ENCODE measurements around the gene STXBP1.

GRCh38 chr9:127587966-127588365 lies 24.1 kb upstream of the STXBP1 start:
- TF ChIP-seq CTCF (tag by site-specific recombination; IDR thresholded peaks at IDR 0.05) (no peak), ZNF24 (tag by site-specific recombination; IDR thresholded peaks at IDR 0.05) (no peak), ZNF777 (tag by site-specific recombination; IDR thresholded peaks at IDR 0.05; ENCODE audit: borderline replicate concordance) (no peak), ZNF473 (tag by site-specific recombination; IDR thresholded peaks at IDR 0.05) (no peak)

Data from HEK293 (cell line).